ENCODE measurements around the gene CHPT1. TPM values are rescaled to one million over a fixed set of nuclear protein-coding genes. Genes with fewer than 3 reads are reported as not detected.
A peak's percentile ranks its signal among the peaks of the same experiment; 100 is the strongest.

CHPT1 gene
- total RNA-seq, 1 donor from 2014 or later = 132 TPM

GRCh38 chr12:101769865-101770264 lies 72.4 kb downstream of the CHPT1 start:
- H3K36me3 ChIP-seq = peaks cover 40% of the 10 kb centered on the region
- H3K4me1 ChIP-seq = no peaks in the 10 kb centered on the region
- H3K9me3 ChIP-seq (replicated peaks) = no peaks in the 10 kb centered on the region
- H3K27ac ChIP-seq (replicated peaks) = no peak overlapping the region
- intact Hi-C loops (cut with micrococcal nuclease) = loop anchor here (5.0 kb wide), 1 partner anchor 62 kb away; the partner anchor contains the start of gene GNPTAB
- no peak overlapping the region for H3K4me3 ChIP-seq
- TF ChIP-seq CTCF (IDR thresholded peaks at IDR 0.05; ENCODE audit: borderline replicate concordance) = no peak
- no peaks in the 10 kb centered on the region for H3K27me3 ChIP-seq (ENCODE audit: low read depth)
- DNase-seq = no peak

- Histone ChIP-seq H3K27ac (replicated peaks) (no peak overlapping the region), H3K4me1 (peaks cover 2% of the 10 kb centered on the region), H3K4me3 (no peak overlapping the region), H3K36me3 (peaks cover 26% of the 10 kb centered on the region), H3K9me3 (replicated peaks) (no peaks in the 10 kb centered on the region), H3K27me3 (ENCODE audit: low read depth) (no peaks in the 10 kb centered on the region)
- DNase-seq = no peak
- intact Hi-C loops (cut with micrococcal nuclease) = loop anchor here (5.0 kb wide), 1 partner anchor 60 kb away; the partner anchor contains the start of gene GNPTAB
- TF ChIP-seq CTCF (IDR thresholded peaks at IDR 0.05; ENCODE audit: borderline replicate concordance) = no peak
Observed at GRCh38 chr12:101772012-101772775, 74.8 kb downstream of the CHPT1 start.

- peaks cover 18% of the 10 kb centered on the region for H3K36me3 ChIP-seq
- peak; percentile 22 for DNase-seq
- H3K27me3 ChIP-seq (ENCODE audit: low read depth) = no peaks in the 10 kb centered on the region
- peak; percentile 96 for TF ChIP-seq CTCF (IDR thresholded peaks at IDR 0.05; ENCODE audit: borderline replicate concordance)
- H3K4me1 ChIP-seq = peaks cover 15% of the 10 kb centered on the region
- no peak overlapping the region for H3K4me3 ChIP-seq
- no peaks in the 10 kb centered on the region for H3K9me3 ChIP-seq (replicated peaks)
- no peak overlapping the region for H3K27ac ChIP-seq (replicated peaks)
- intact Hi-C loops (cut with micrococcal nuclease) = loop anchor here (5.0 kb wide), 1 partner anchor 59 kb away; the partner anchor contains the start of gene GNPTAB
Observed at GRCh38 chr12:101773650-101774162, 76.3 kb downstream of the CHPT1 start.

- no peaks in the 10 kb centered on the region for H3K9me3 ChIP-seq (replicated peaks)
- peaks cover 10% of the 10 kb centered on the region for H3K36me3 ChIP-seq
Observed at GRCh38 chr12:101775816-101776215, 78.4 kb downstream of the CHPT1 start.

GRCh38 chr12:101777485-101777884 lies 80.0 kb downstream of the CHPT1 start:
- intact Hi-C loops (cut with micrococcal nuclease) = no loop called here
- H3K27ac ChIP-seq (replicated peaks) = peak overlapping the region; percentile 47
- no peak for DNase-seq

More at GRCh38 chr12:101775816-101776215, 78.4 kb downstream of the CHPT1 start:
- no peaks in the 10 kb centered on the region for H3K27me3 ChIP-seq (ENCODE audit: low read depth)
- no peak overlapping the region for H3K4me3 ChIP-seq
- H3K27ac ChIP-seq (replicated peaks) = no peak overlapping the region
- peaks cover 15% of the 10 kb centered on the region for H3K4me1 ChIP-seq
- no peak for DNase-seq
- intact Hi-C loops (cut with micrococcal nuclease) = no loop called here
- TF ChIP-seq CTCF (IDR thresholded peaks at IDR 0.05; ENCODE audit: borderline replicate concordance) = no peak

More at GRCh38 chr12:101777485-101777884, 80.0 kb downstream of the CHPT1 start:
- Histone ChIP-seq H3K4me1 (peaks cover 15% of the 10 kb centered on the region), H3K4me3 (no peak overlapping the region), H3K9me3 (replicated peaks) (no peaks in the 10 kb centered on the region), H3K36me3 (peaks cover 6% of the 10 kb centered on the region), H3K27me3 (ENCODE audit: low read depth) (no peaks in the 10 kb centered on the region)
- TF ChIP-seq CTCF (IDR thresholded peaks at IDR 0.05; ENCODE audit: borderline replicate concordance) = no peak

Data from left ventricle myocardium inferior (tissue), 1 donor.